Dedifferentiated amniotic fluid mesenchymal stem cell (primary cell): Measurements from ENCODE around the gene PDE4B.
"Not testable (repeated sequence)": the region's sequence is repeated elsewhere in the genome, so short reads cannot be mapped to it uniquely, and the experiment has no call there.

Experiments used
- DNase-seq: peaks from one replicate; pipeline ENCODE4 v3.0.0-alpha.2; 2016; ENCODE audit errors: extremely low spot score

PDE4B gene

GRCh38 chr1:66393586-66394287, 601.0 kb downstream of the PDE4B start:
- DNase-seq = no peak

GRCh38 chr1:66394603-66395002, 601.9 kb downstream of the PDE4B start:
- no peak for DNase-seq

- DNase-seq = no peak
These were observed 602.7 kb downstream of the PDE4B start for GRCh38 chr1:66395202-66396061.

- no peak for DNase-seq
These were observed 603.7 kb downstream of the PDE4B start for GRCh38 chr1:66396212-66396890.

- no peak for DNase-seq
These were observed 604.5 kb downstream of the PDE4B start for GRCh38 chr1:66397192-66397591.

GRCh38 chr1:66399888-66400529, 607.3 kb downstream of the PDE4B start:
- DNase-seq = no peak

GRCh38 chr1:66400660-66401059, 608.0 kb downstream of the PDE4B start:
- no peak for DNase-seq

- no peak for DNase-seq
These were observed 608.5 kb downstream of the PDE4B start for GRCh38 chr1:66401244-66401643.

GRCh38 chr1:66402194-66402593, 609.5 kb downstream of the PDE4B start:
- no peak for DNase-seq

GRCh38 chr1:66403007-66403731, 610.5 kb downstream of the PDE4B start:
- DNase-seq = no peak

GRCh38 chr1:66405061-66405460, 612.4 kb downstream of the PDE4B start:
- DNase-seq = no peak

GRCh38 chr1:66411449-66411848, 618.8 kb downstream of the PDE4B start:
- DNase-seq = not testable (repeated sequence)

GRCh38 chr1:66412704-66413103, 620.0 kb downstream of the PDE4B start:
- peak; percentile 31 for DNase-seq

- DNase-seq = no peak
These were observed 620.6 kb downstream of the PDE4B start for GRCh38 chr1:66413136-66413837.

- DNase-seq = no peak
These were observed 621.1 kb downstream of the PDE4B start for GRCh38 chr1:66413838-66414175.

- DNase-seq = no peak
These were observed 622.6 kb downstream of the PDE4B start for GRCh38 chr1:66415281-66415680.

GRCh38 chr1:66415866-66416265, 623.2 kb downstream of the PDE4B start:
- no peak for DNase-seq

- no peak for DNase-seq
These were observed 623.6 kb downstream of the PDE4B start for GRCh38 chr1:66416295-66416694.

GRCh38 chr1:66418021-66418420, 625.3 kb downstream of the PDE4B start:
- no peak for DNase-seq

- DNase-seq = not testable (repeated sequence)
These were observed 627.5 kb downstream of the PDE4B start for GRCh38 chr1:66420171-66420570.

- DNase-seq = not testable (repeated sequence)
These were observed 628.2 kb downstream of the PDE4B start for GRCh38 chr1:66420906-66421305.
